Measurements from ENCODE around the gene ADORA3.

Gene ADORA3

DNA sequence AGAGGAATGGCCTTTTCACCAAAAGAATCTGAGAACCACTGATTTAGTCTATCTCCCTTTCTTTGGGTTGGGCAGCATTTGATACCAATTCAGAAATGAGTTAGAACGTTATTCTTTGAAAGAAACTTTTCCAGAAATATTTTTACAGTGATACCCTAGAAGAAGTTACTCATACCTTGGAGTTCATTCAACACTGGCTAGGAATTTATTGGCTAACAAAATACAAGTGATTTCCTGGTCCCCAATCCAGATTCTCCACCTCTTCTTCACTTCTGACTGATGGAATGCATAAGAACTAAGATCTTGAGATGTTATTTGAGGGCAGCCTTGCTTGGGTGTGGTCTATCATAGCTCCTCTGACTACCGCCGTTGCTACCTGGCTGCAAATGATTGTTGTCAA lies 20.3 kb downstream of the ADORA3 start:
- TF ChIP-seq CREB1 (IDR thresholded peaks at IDR 0.05; ENCODE audit: low read depth) (no peak), CEBPB (IDR thresholded peaks at IDR 0.05) (no peak), EGR1 (IDR thresholded peaks at IDR 0.05) (no peak), REST (IDR thresholded peaks at IDR 0.05; ENCODE audit: low read depth) (no peak), FOXM1 (IDR thresholded peaks at IDR 0.05; ENCODE audit: borderline replicate concordance, low read depth) (no peak), TCF12 (IDR thresholded peaks at IDR 0.05; ENCODE audit: low read depth) (no peak), EP300 (IDR thresholded peaks at IDR 0.05; ENCODE audit: borderline replicate concordance) (no peak), TAF1 (IDR thresholded peaks at IDR 0.05; ENCODE audit: low read depth) (no peak), RAD21 (IDR thresholded peaks at IDR 0.05; ENCODE audit: low read depth) (no peak), YY1 (IDR thresholded peaks at IDR 0.05; ENCODE audit: low read depth) (no peak), TEAD4 (IDR thresholded peaks at IDR 0.05) (no peak), ZBTB7A (IDR thresholded peaks at IDR 0.05; ENCODE audit: low read depth) (no peak), USF1 (IDR thresholded peaks at IDR 0.05) (no peak), NFIC (IDR thresholded peaks at IDR 0.05) (no peak)

DNA sequence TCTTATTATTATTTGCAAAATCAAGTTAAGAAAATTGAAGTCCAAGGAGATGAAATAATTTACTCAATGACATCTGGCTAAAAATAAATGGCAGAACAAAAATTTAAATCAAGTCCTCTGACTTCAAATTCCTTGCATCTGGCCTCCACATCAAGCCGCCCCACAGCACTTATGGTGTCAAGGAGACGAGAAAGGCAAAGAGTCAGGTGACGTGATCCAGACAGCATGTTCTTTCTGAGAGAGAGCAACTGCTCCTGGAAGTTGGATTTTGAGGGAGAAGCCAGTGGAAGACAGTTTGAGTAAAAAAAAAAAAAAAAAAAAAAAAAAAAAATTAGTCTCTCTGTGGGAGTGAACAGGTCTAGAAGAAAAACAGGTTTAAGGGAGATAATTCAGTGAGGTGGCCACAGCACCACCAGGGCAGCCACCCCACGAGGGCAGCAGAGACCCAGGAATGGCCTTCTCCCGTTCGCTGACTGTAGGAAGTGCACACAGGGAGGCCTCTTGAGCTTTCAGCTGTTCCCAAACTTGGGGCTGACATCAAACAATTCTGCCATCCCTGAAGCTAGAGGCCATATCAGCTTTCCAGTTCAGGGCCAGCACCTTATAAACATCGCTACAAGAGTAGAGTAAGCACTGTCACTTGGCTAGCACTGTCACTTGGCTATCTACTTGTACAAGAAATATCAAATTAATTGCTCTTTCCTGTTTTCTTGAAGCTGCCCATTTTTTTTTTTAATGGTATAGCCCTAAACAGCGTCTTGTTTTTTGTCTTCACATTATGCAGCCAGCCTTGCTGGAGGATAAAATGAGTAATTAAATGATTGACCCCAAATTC lies 21.8 kb downstream of the ADORA3 start:
- peak; percentile 81 for TF ChIP-seq RAD21 (IDR thresholded peaks at IDR 0.05; ENCODE audit: low read depth)
- TF ChIP-seq FOXM1 (IDR thresholded peaks at IDR 0.05; ENCODE audit: borderline replicate concordance, low read depth): no peak

DNA sequence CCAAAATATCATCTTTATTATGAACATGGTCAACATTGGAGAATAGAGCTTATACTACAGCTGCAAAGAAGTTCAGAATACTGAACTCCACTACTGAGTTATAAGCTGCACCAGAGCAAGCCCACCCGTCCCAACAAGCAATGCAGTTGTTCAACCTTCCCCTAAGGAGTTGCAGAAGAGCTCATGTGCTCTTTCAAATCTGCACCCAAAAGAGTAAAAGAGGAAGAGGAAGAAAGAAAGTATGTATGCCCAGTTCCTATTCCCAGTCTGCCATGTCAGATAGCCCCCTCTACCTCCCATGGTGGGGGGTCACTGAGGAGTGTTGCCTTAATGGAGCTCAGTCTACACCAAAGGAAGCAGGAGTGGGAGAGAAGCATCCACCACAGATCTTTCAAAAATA lies 22.8 kb downstream of the ADORA3 start:
- TF ChIP-seq NFIC (IDR thresholded peaks at IDR 0.05) (no peak), MAX (IDR thresholded peaks at IDR 0.05) (no peak), ZBTB7A (IDR thresholded peaks at IDR 0.05; ENCODE audit: low read depth) (no peak), TCF12 (IDR thresholded peaks at IDR 0.05; ENCODE audit: low read depth) (no peak), RAD21 (IDR thresholded peaks at IDR 0.05; ENCODE audit: low read depth) (no peak), REST (IDR thresholded peaks at IDR 0.05; ENCODE audit: low read depth) (no peak), EGR1 (IDR thresholded peaks at IDR 0.05) (no peak), CEBPB (IDR thresholded peaks at IDR 0.05) (no peak), CREB1 (IDR thresholded peaks at IDR 0.05; ENCODE audit: low read depth) (no peak), TAF1 (IDR thresholded peaks at IDR 0.05; ENCODE audit: low read depth) (no peak), EP300 (IDR thresholded peaks at IDR 0.05; ENCODE audit: borderline replicate concordance) (no peak), FOXM1 (IDR thresholded peaks at IDR 0.05; ENCODE audit: borderline replicate concordance, low read depth) (no peak), USF1 (IDR thresholded peaks at IDR 0.05) (no peak), YY1 (IDR thresholded peaks at IDR 0.05; ENCODE audit: low read depth) (no peak), TEAD4 (IDR thresholded peaks at IDR 0.05) (no peak)

GRCh38 chr1:111476761-111477309 lies 26.6 kb downstream of the ADORA3 start:
- TF ChIP-seq MAX (IDR thresholded peaks at IDR 0.05): no peak
- no peak for TF ChIP-seq USF1 (IDR thresholded peaks at IDR 0.05)

- TF ChIP-seq TCF12 (IDR thresholded peaks at IDR 0.05; ENCODE audit: low read depth): no peak
- no peak for TF ChIP-seq MAX (IDR thresholded peaks at IDR 0.05)
- no peak for TF ChIP-seq EP300 (IDR thresholded peaks at IDR 0.05; ENCODE audit: borderline replicate concordance)
- no peak for TF ChIP-seq NFIC (IDR thresholded peaks at IDR 0.05)
- no peak for TF ChIP-seq TEAD4 (IDR thresholded peaks at IDR 0.05)
- TF ChIP-seq FOXM1 (IDR thresholded peaks at IDR 0.05; ENCODE audit: borderline replicate concordance, low read depth): no peak
- no peak for TF ChIP-seq EGR1 (IDR thresholded peaks at IDR 0.05)
Measured at GRCh38 chr1:111476214-111476613, 27.2 kb downstream of the ADORA3 start.
